NOMO-1 treated with dmso at 0.1 percent for 144 hours (cell line): ENCODE measurements around the gene SLC35F3.

Source experiments
- DNase-seq: peaks from one replicate; lab custom pipeline; 2025; ENCODE audit not compliant: unreplicated experiment; lab: John Stamatoyannopoulos, UW

The SLC35F3 gene

GRCh38 chr1:233909195-233909594 lies 4.7 kb downstream of the SLC35F3 start:
- DNase-seq, result no peak

DNA sequence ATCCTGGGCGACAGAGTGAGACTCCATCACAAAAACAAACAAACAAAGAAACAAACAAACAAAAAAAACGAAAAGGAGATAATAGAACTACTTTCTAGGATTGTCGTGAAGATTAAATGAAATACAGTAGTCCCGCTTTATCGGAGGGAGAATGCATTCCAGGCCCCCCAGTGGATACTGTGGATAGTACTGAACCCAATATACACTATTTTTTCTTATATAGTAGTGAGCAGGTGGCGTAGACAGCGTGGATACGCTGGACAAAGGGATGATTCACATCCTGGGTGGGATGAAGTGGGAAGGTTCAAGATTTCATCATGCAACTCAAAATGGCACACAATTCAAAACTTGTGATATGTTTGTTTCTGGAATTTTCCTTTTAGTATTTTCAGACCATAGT lies 8.0 kb downstream of the SLC35F3 start:
- no peak for DNase-seq

GRCh38 chr1:233912909-233913308 lies 8.4 kb downstream of the SLC35F3 start:
- DNase-seq, result no peak

- no peak for DNase-seq
These were observed 12.2 kb downstream of the SLC35F3 start for GRCh38 chr1:233916706-233917105.

GRCh38 chr1:233919786-233920185 lies 15.3 kb downstream of the SLC35F3 start:
- DNase-seq, result no peak

DNA sequence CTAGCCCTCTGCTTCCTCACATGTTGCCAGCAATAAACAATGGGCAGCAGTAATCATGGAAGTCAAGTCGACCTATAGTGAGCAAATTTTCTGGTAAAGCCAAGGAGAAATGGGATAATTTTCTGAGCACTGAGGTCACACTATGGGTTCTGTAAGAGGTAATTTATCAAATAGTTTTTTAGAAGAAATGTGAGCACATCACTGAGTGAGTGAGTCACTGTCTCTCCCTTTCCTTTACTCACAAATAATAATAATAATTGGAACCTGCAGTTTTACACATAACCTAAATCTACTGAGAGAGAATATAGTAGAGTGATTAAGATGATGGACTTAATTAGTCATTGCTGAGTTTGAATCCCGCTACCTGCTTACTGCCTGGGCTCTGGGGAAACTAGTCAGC lies 23.6 kb downstream of the SLC35F3 start:
- DNase-seq, result no peak

DNA sequence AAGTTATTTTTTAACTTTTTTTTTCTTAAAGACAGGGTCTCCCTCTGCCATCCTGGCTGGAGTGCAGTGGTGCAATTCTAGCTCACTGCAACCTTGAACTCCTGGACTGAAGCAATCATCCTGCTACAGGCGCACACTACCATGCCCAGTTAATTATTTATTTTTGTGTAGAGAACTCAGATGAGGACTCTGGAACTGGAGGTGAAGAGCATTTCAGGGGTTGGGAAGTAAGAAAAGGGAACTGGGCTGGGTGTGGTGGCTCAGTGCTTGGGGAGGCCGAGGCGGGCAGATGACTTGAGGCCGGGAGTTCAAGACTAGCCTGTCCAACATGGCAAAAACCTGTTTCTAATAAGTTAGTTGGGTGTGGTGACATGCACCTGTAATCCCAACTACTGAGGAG lies 28.9 kb downstream of the SLC35F3 start:
- DNase-seq, result no peak

DNA sequence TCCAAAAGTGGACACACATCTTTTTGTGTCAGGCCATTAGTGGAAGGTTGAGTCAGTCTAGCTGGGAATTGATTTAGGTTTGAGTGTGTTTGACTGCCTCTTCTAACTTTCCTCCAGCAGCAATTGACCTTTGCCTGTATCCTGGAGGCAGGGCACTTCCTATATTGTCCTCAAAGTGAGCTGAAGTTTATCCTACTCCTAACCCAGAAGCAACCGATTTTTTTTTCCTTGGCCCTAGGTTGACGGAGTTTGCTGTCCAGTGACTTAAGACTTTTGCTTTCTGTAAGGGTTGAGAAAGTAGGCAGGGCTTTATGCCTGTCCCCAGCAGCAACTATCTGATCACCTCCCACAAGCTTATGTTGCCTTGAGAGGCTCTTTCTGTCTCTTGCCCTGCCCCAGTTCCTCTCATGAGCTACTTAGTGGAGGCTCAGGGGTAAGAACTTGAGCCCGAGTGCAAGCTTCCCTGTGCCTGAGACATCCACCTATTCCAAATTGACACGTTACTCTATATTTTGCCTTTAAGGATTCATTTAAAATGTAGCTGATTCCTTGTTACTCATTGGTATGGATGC lies 30.9 kb downstream of the SLC35F3 start:
- DNase-seq, result no peak

- no peak for DNase-seq
These were observed 31.9 kb downstream of the SLC35F3 start for GRCh38 chr1:233936422-233936821.

GRCh38 chr1:233936842-233937241 lies 32.4 kb downstream of the SLC35F3 start:
- DNase-seq, result no peak

DNA sequence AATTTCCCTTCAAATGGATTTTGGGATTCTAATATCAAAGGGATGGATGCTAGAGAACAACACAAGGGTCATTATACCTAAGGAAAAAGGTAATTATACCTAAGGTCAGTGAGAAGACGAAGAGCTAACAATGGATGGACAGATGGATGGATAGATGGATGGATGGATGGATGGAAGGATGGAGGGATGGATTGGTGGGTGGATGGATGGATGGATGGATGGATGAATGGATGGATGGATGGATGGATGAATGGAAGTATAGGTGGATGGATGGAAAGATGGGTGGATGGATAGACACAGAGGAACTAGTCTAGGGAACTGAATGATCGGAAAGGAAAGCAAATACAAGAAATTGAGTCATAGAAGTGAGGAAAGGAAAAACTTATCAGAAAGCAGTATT lies 34.0 kb downstream of the SLC35F3 start:
- DNase-seq, result no peak

DNA sequence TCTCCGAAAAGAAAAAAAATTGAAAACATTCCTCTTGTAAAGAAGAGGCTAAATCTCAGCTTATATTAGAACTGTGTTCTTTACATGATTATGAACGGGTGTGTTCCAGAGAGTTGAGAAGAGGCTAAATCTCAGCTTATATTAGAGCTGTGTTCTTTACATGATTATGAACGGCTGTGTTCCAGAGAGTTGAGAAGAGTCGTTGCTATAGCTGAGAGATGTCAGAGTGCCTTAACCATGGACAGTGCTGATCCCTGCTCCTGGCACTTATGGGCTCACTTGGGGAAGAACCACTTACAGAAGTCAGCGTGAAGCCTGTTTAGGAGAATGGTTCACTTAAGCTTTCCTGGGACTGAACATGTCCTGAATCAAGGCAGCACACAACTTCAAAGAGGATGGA lies 35.0 kb downstream of the SLC35F3 start:
- DNase-seq, result no peak

GRCh38 chr1:233940908-233941307 lies 36.4 kb downstream of the SLC35F3 start:
- no peak for DNase-seq

GRCh38 chr1:233944601-233945000 lies 40.1 kb downstream of the SLC35F3 start:
- no peak for DNase-seq

GRCh38 chr1:233945573-233945972 lies 41.1 kb downstream of the SLC35F3 start:
- no peak for DNase-seq

DNA sequence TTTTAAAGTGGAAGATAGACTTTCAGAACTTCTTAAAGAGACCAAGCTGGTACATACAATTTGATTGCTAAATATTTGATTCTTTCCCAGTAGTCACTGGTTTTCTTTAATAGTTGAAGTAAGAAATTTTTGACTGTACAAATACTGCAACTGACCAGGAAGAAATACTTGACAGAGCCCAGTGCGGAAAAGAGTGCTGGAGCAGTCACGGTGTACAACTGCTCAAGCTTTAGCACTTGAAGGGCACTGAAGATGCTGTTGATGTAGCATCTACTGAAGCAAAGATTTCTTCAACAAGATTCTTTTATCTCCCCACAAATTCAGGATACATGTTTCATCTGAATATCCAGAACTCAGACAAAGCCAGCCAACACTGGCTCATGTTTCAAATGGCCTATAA lies 41.5 kb downstream of the SLC35F3 start:
- no peak for DNase-seq

GRCh38 chr1:233946724-233947123 lies 42.2 kb downstream of the SLC35F3 start:
- DNase-seq, result no peak

DNA sequence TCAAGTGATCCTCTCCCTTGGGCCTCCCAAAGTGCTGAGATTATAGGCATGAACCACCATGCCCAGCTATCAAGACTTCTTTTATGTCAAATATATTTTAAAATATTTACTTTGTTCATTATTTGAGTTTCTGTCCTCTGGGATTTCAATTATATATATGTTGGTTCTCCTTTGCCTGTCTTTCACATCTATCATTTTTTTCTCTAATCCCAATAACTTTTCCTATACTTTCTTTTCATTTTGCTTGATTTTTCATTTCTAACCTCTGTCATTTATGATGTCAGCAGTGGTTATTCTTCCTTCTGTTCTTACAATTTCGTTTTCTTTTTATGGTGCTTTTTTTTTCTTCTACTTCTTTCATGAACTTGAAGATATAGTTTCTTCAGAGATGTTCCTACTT lies 47.3 kb downstream of the SLC35F3 start:
- no peak for DNase-seq

DNA sequence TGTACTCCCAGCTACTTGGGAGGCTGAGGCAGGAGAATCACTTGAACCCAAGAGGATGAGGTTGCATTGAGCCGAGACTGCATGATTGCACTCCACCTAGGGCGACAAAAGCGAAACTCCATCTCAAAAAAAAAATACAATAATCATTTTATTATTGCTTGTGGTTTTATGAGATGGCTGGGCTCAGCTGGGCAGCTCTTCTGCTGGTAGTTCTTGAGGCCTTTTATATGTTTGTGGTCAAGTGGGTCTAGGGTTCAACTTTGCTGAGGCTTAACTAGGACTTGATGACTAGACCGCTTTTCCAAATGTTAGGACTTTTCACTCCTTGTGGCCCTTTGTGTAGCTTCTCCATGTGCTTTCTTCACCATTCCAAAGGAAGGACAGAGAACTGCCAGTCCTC lies 53.2 kb downstream of the SLC35F3 start:
- DNase-seq, result no peak

- no peak for DNase-seq
These were observed 54.6 kb downstream of the SLC35F3 start for GRCh38 chr1:233959102-233959501.

DNA sequence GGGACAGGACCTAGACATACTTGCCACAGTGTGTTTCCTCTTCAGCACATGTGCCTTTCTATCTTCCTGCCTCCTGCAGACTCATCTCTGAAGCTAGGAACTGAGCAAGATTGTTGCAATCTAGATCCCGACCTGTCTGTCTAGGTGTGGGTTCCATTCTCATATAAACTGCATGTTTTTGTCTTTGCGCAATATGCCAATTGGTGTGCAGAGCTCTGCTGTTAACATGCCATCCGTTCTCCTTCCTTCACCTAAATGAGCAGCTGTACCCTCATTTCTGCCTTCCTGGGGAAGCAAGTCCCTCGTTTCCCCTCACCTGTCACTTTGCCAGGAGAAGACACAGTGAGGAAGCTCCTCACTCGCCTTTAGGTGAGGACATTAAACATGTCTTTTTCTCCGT lies 55.5 kb downstream of the SLC35F3 start:
- no peak for DNase-seq

GRCh38 chr1:233960386-233960785 lies 55.9 kb downstream of the SLC35F3 start:
- DNase-seq, result no peak

DNA sequence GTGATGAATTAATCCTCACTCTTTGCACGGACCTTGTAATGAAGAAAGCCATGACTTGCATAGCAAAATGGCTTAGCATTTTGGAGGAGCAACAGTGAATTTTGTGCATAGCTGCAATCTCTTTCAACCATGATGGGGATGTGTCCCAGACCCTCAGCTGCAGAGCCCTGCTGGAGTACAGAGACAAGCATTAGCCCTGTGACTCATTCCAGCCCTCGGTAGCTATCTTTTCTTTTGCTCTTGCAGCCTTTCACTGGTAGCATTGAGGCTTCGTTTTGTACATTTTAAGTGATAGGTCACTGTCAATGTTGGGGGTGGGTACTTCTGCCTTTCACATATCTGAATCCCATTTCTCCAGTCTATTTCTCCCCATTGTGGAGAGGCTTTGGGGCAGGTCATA lies 58.4 kb downstream of the SLC35F3 start:
- no peak for DNase-seq

DNA sequence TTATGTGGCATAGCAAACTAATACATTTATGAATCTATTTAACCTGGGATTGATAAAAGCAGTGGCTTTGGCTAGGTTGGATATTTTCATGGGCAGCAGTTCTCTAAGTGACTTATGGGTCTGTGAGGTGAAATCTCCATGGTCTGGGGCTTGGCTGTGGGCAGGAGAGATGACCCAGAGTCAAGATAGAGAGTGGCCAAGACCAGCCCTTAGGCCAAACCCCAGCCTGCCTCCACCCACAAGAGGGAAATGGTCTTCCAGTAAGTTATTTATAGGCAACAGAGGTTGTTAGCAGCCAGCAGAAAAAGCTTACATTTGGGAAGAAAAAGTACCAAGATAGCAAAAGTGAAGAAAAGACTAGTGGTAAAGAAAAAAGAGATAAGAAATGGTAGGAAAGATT lies 61.4 kb downstream of the SLC35F3 start:
- no peak for DNase-seq
